Astrocyte (in vitro differentiated cells and primary cell): ENCODE data around the gene ART3. TPM values are rescaled to one million over a fixed set of nuclear protein-coding genes. Genes with fewer than 3 reads are reported as not detected.

Experiments used
- DNase-seq: peaks from one replicate; pipeline ENCODE4 v3.0.0-alpha.2; 2010; ENCODE audit warnings: low read depth
- FAIRE-seq: peaks from 2 replicates; lab custom pipeline; 2011; peaks lifted over from hg19 to GRCh38; lab: Jason Lieb, UNC
- H2AFZ ChIP-seq: 2 replicates; pipeline ENCODE4 v1.6.0; 2012; ENCODE audit warnings: low read depth, low read length, inconsistent platforms
- H3K27ac ChIP-seq: 2 replicates; pipeline ENCODE4 v1.5.1; 2011; ENCODE audit warnings: low read depth, low read length, inconsistent platforms
- H3K27me3 ChIP-seq: 2 replicates; pipeline ENCODE4 v1.6.0; 2011; ENCODE audit warnings: low read length, inconsistent platforms; ENCODE audit not compliant: insufficient read depth
- H3K36me3 ChIP-seq: 2 replicates; pipeline ENCODE4 v1.5.1; 2011; ENCODE audit warnings: low read length, inconsistent platforms; ENCODE audit not compliant: insufficient read depth
- H3K4me1 ChIP-seq: 2 replicates; pipeline ENCODE4 v1.5.1; 2011; ENCODE audit warnings: low read length, inconsistent platforms; ENCODE audit not compliant: insufficient read depth
- H3K4me2 ChIP-seq: 2 replicates; pipeline ENCODE4 v1.6.0; 2012; ENCODE audit warnings: low read length, inconsistent platforms
- H3K4me3 ChIP-seq: 2 replicates; pipeline ENCODE4 v1.5.1; 2011; ENCODE audit warnings: low read depth, mild to moderate bottlenecking, low read length, inconsistent platforms; ENCODE audit not compliant: insufficient read depth
- H3K79me2 ChIP-seq: 2 replicates; pipeline ENCODE4 v1.6.0; 2012; ENCODE audit warnings: mild to moderate bottlenecking, low read length, inconsistent platforms; ENCODE audit not compliant: insufficient read depth
- H3K9ac ChIP-seq: 2 replicates; pipeline ENCODE4 v1.6.0; 2012; ENCODE audit warnings: mild to moderate bottlenecking, low read length, inconsistent platforms
- H3K9me3 ChIP-seq: 2 replicates; pipeline ENCODE4 v1.5.1; 2012; ENCODE audit warnings: low read depth, mild to moderate bottlenecking, low read length, inconsistent platforms; ENCODE audit not compliant: insufficient read depth
- H4K20me1 ChIP-seq: 2 replicates; pipeline ENCODE4 v1.6.0; 2012; ENCODE audit warnings: low read length, inconsistent platforms; ENCODE audit not compliant: insufficient read depth
- H3K27ac Mint-ChIP-seq: one replicate; pipeline ENCODE4 v1.8.0; 2021; ENCODE audit warnings: mild to moderate bottlenecking, mixed read lengths; ENCODE audit not compliant: unreplicated experiment
- H3K27me3 Mint-ChIP-seq: one replicate; pipeline ENCODE4 v1.8.0; 2021; ENCODE audit warnings: low read depth, mixed read lengths; ENCODE audit not compliant: unreplicated experiment
- H3K36me3 Mint-ChIP-seq: one replicate; pipeline ENCODE4 v1.8.0; 2021; ENCODE audit warnings: low read depth, mixed read lengths; ENCODE audit not compliant: unreplicated experiment
- H3K4me1 Mint-ChIP-seq: one replicate; pipeline ENCODE4 v1.8.0; 2021; ENCODE audit warnings: low read depth, mixed read lengths; ENCODE audit not compliant: unreplicated experiment
- H3K4me3 Mint-ChIP-seq: one replicate; pipeline ENCODE4 v1.8.0; 2021; ENCODE audit warnings: mild to moderate bottlenecking, moderate library complexity, mixed read lengths; ENCODE audit not compliant: unreplicated experiment
- H3K9me3 Mint-ChIP-seq: one replicate; pipeline ENCODE4 v1.8.0; 2021; ENCODE audit warnings: mild to moderate bottlenecking, mixed read lengths; ENCODE audit not compliant: unreplicated experiment
- EZH2 ChIP-seq: IDR thresholded peaks from 2 replicates; pipeline ENCODE4 v1.6.1; 2012; ENCODE audit warnings: mild to moderate bottlenecking, low read length, inconsistent platforms; ENCODE audit not compliant: insufficient read depth
- total RNA-seq: library from RNA; stranded (reverse); gene quantifications from 2 replicates; pipeline ENCODE4 v1.2.1, GENCODE V29; 2021
- TF ChIP-seq, protein P1 (sequence below): IDR thresholded peaks from 2 replicates; pipeline ENCODE4 v1.5.1; 2011; ENCODE audit warnings: low read depth, mild to moderate bottlenecking, inconsistent platforms, low read length, moderate library complexity; ENCODE audit not compliant: insufficient read depth

ART3 gene
- total RNA-seq, 1 donor from 2014 or later = not detected

DNA sequence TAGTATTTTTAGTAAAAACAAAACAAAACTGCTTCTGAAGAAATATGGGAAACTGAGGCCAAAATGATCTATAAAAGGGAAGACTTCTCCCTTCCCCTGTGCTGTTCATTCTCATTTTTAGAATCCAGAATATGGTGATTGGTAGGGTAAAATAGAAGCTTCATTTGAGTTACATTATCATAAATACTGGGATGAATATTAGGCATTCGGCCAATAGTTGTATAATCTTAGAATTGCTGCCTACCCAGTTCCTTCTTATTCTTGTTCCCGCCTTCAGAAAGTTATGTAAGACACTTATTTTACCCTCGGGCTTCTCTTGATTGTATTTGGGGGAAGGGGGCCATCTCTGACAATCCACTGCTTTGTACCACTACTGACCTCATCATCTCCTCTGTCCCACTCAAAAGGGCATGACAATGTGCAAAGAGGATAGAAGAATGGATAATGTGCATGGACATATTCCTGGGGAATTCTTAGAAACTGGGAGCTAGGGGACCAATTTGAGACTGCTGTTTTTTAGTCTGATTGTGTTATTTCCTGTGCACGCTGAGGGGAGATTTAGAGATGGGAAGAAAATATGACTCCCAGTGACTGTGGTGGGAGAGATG lies 588 bp downstream of the ART3 start:
- no peak for DNase-seq
- H3K4me1 ChIP-seq = no peaks in the 10 kb centered on the region
- Mint-ChIP-seq H3K36me3 (no peaks in the 10 kb centered on the region), H3K4me1 (peaks cover 4% of the 10 kb centered on the region), H3K4me3 (no peak overlapping the region), H3K27ac (no peak overlapping the region), H3K27me3 (no peaks in the 10 kb centered on the region), H3K9me3 (no peaks in the 10 kb centered on the region)
- H3K27me3 ChIP-seq = no peaks in the 10 kb centered on the region
- TF ChIP-seq EZH2 = no peak
- TF ChIP-seq, protein P1, sequence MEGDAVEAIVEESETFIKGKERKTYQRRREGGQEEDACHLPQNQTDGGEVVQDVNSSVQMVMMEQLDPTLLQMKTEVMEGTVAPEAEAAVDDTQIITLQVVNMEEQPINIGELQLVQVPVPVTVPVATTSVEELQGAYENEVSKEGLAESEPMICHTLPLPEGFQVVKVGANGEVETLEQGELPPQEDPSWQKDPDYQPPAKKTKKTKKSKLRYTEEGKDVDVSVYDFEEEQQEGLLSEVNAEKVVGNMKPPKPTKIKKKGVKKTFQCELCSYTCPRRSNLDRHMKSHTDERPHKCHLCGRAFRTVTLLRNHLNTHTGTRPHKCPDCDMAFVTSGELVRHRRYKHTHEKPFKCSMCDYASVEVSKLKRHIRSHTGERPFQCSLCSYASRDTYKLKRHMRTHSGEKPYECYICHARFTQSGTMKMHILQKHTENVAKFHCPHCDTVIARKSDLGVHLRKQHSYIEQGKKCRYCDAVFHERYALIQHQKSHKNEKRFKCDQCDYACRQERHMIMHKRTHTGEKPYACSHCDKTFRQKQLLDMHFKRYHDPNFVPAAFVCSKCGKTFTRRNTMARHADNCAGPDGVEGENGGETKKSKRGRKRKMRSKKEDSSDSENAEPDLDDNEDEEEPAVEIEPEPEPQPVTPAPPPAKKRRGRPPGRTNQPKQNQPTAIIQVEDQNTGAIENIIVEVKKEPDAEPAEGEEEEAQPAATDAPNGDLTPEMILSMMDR = no peak
- no peak overlapping the region for H3K4me3 ChIP-seq
- no peak overlapping the region for H2AFZ ChIP-seq
- no peaks in the 10 kb centered on the region for H4K20me1 ChIP-seq
- H3K36me3 ChIP-seq = no peaks in the 10 kb centered on the region
- no peaks in the 10 kb centered on the region for H3K9me3 ChIP-seq
- FAIRE-seq = no peak
- H3K27ac ChIP-seq = no peak overlapping the region
- H3K79me2 ChIP-seq = no peaks in the 10 kb centered on the region
- H3K9ac ChIP-seq = no peak overlapping the region
- no peak overlapping the region for H3K4me2 ChIP-seq

DNA sequence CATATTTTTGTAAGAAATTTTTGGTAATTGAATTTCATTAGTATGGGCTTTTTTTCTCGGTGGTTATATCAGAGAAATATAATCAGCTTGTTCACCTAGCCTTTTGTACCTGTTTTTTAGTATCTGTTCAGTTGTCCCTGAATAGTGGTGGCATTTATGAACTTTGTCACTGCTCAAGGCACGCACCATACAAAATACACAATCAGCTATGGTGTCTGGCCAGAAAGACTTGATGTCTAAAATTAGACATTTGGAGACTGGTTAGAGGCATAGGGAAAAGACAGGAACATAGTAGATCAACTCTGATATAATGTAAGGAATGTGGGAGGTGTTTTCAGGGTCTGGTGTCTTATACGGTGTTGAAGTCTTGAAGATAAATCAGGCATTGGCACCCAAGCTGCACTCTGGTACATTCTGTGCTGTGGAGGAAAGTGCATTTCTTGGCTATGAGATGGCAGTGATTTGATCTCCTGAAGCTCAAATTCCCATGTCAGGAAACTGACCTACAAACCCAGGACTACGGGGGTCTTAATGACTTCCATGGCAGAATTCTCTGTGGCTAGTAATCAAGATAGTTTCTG lies 3.6 kb downstream of the ART3 start:
- no peaks in the 10 kb centered on the region for H4K20me1 ChIP-seq
- no peak overlapping the region for H3K4me2 ChIP-seq
- Mint-ChIP-seq H3K4me1 (peaks cover 4% of the 10 kb centered on the region), H3K9me3 (no peaks in the 10 kb centered on the region), H3K27me3 (no peaks in the 10 kb centered on the region), H3K36me3 (no peaks in the 10 kb centered on the region), H3K4me3 (no peak overlapping the region), H3K27ac (no peak overlapping the region)
- H2AFZ ChIP-seq = no peak overlapping the region
- FAIRE-seq (no peak), DNase-seq (no peak)
- H3K27ac ChIP-seq = no peak overlapping the region
- H3K9ac ChIP-seq = no peak overlapping the region
- H3K4me1 ChIP-seq = no peaks in the 10 kb centered on the region
- TF ChIP-seq, protein P1 = no peak
- no peak for TF ChIP-seq EZH2
- no peaks in the 10 kb centered on the region for H3K79me2 ChIP-seq
- H3K27me3 ChIP-seq = no peaks in the 10 kb centered on the region
- H3K9me3 ChIP-seq = no peaks in the 10 kb centered on the region
- no peak overlapping the region for H3K4me3 ChIP-seq
- H3K36me3 ChIP-seq = no peaks in the 10 kb centered on the region

DNA sequence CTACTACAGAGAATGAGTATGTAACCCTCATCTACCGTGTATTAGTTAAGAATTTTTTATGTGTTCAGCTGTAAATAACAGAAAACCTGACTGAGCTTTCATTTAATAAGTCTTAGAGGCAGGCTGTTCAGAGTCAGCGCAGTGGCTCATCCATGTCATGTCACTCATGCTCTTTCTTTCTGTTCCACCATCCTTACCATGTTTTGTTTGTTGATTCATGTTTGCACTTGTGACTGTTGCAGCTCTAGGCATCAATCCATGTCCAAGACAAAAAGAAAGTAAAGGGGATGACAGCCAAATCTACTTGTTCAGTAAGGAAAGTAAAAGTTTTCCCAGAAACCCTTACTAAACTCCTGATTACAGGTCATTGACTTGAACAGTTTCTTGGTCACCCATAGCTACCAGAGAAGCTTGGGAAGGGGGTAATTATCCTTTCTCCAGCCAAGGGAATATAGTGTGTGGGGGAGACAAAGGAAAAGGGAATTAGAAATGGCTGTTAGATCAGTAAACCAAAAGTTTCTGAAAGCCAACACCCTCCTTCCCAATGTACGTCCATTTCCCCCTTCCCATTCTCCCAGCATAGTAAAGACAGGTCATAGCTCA lies 9.0 kb downstream of the ART3 start:
- Histone ChIP-seq H4K20me1 (no peaks in the 10 kb centered on the region), H3K27me3 (peaks cover 2% of the 10 kb centered on the region), H3K4me1 (no peaks in the 10 kb centered on the region), H3K4me2 (no peak overlapping the region), H3K4me3 (no peak overlapping the region), H3K9me3 (no peaks in the 10 kb centered on the region), H3K27ac (no peak overlapping the region), H3K36me3 (no peaks in the 10 kb centered on the region), H2AFZ (no peak overlapping the region), H3K9ac (no peak overlapping the region), H3K79me2 (no peaks in the 10 kb centered on the region)
- Mint-ChIP-seq H3K27me3 (no peaks in the 10 kb centered on the region), H3K4me3 (no peak overlapping the region), H3K36me3 (no peaks in the 10 kb centered on the region), H3K4me1 (no peaks in the 10 kb centered on the region), H3K9me3 (no peaks in the 10 kb centered on the region), H3K27ac (no peak overlapping the region)
- TF ChIP-seq, protein P1 = no peak
- no peak for TF ChIP-seq EZH2
- FAIRE-seq (no peak), DNase-seq (no peak)
